Testis (tissue), 3 donors: ENCODE measurements around the gene NECTIN1. TPM values are rescaled to one million over a fixed set of nuclear protein-coding genes. Genes with fewer than 3 reads are reported as not detected.

Experiments
- DNase-seq: peaks from one replicate; pipeline ENCODE4 v3.0.0-alpha.2; 2019
- H3K27ac ChIP-seq, 2 donors: fragments of 200-600 bp; sonication (generic); one replicate each; pipeline ENCODE4 v1.5.1; 2019
- H3K27me3 ChIP-seq: fragments of 200-600 bp; sonication (generic); one replicate; pipeline ENCODE4 v1.5.1; 2019
- H3K36me3 ChIP-seq: fragments of 200-600 bp; sonication (generic); one replicate; pipeline ENCODE4 v1.5.1; 2017; ENCODE audit warnings: low read depth; ENCODE audit errors: missing control alignments
- H3K4me1 ChIP-seq: fragments of 200-600 bp; sonication (generic); one replicate; pipeline ENCODE4 v1.5.1; 2019
- H3K4me3 ChIP-seq, 2 donors: fragments of 200-600 bp; sonication (generic); one replicate each; pipeline ENCODE4 v1.5.1; 2017 to 2019
- H3K9me3 ChIP-seq: fragments of 200-600 bp; sonication (generic); one replicate; pipeline ENCODE4 v1.5.1; 2017
- CTCF ChIP-seq, 3 experiments: fragments of 450-650 bp in 2 of 3; fragments of 200-600 bp in 1 of 3; sonication (generic) in 1 of 3; IDR thresholded peaks; one replicate each; pipeline ENCODE4 v1.5.1; 2016 to 2019; ENCODE audit warnings: antibody characterized with exemption in 3 of 3, mild to moderate bottlenecking in 2 of 3, moderate library complexity in 1 of 3
- POLR2A ChIP-seq: fragments of 450-650 bp; IDR thresholded peaks from one replicate; pipeline ENCODE4 v1.6.1; 2017; ENCODE audit warnings: antibody characterized with exemption, mild to moderate bottlenecking, moderate library complexity
- WGBS, 2 donors: methylation state at CpG; one replicate each; pipeline ENCODE4 v1.1.5; 2018; 5-methylcytosine and 5-hydroxymethylcytosine counted together
- intact Hi-C: fragments of 100-400 bp; cut with DNase I; formaldehyde crosslinking; loops from one replicate; pipeline ENCODE4 v1.15.1; 2023; ENCODE audit warnings: low total_unique reads
- polyA plus RNA-seq: library from polyadenylated mRNA; stranded (reverse); fragments of 350-450 nt; fragmentation: Illumina TruSeq; extraction: RNeasy Lipid Tissue Mini Kit (QIAGEN cat#74804); gene quantifications from one replicate; pipeline ENCODE4 v1.2.3, GENCODE V29; 2014; ENCODE audit warnings: low read depth, low replicate concordance; ENCODE audit not compliant: insufficient read depth
- total RNA-seq, 2 donors: library from RNA; depleted of rRNA; stranded (reverse); fragments of >200 nt; gene quantifications; one replicate each; pipeline ENCODE4 v1.2.3, GENCODE V29; 2016

NECTIN1 gene
- total and polyA plus RNA-seq, 3 donors from 2014 or later = 5.2 to 5.4 (median 5.2) TPM

GRCh38 chr11:119629834-119630624, 99.0 kb downstream of the NECTIN1 start:
- H3K4me1 ChIP-seq = no peaks in the 10 kb centered on the region
- no peaks in the 10 kb centered on the region for H3K36me3 ChIP-seq
- intact Hi-C loops = no loop called here
- H3K4me3 ChIP-seq = no peak overlapping the region
- WGBS, 2 donors = 71 to 80% methylated on average over 8 of the region's 8 CpGs
- no peaks in the 10 kb centered on the region for H3K27me3 ChIP-seq
- TF ChIP-seq CTCF (IDR thresholded peaks at IDR 0.05) (no peak), POLR2A (no peak)
- H3K27ac ChIP-seq = no peak overlapping the region
- DNase-seq = no peak
- no peaks in the 10 kb centered on the region for H3K9me3 ChIP-seq

- H3K27me3 ChIP-seq = no peaks in the 10 kb centered on the region
- WGBS, 2 donors = 79 to 91% methylated on average over 8 to 9 of the region's 9 CpGs
Observed at GRCh38 chr11:119629085-119629484, 99.9 kb downstream of the NECTIN1 start.

GRCh38 chr11:119627286-119627685, 101.7 kb downstream of the NECTIN1 start:
- Histone ChIP-seq H3K27me3 (no peaks in the 10 kb centered on the region), H3K27ac (no peak overlapping the region), H3K9me3 (no peaks in the 10 kb centered on the region), H3K4me3 (no peak overlapping the region), H3K36me3 (no peaks in the 10 kb centered on the region), H3K4me1 (no peaks in the 10 kb centered on the region)
- TF ChIP-seq POLR2A (no peak), CTCF (IDR thresholded peaks at IDR 0.05) (no peak)
- DNase-seq = no peak
- 70 to 73% methylated on average over 5 to 6 of the region's 6 CpGs for WGBS, 2 donors
- intact Hi-C loops = no loop called here

More at GRCh38 chr11:119629085-119629484, 99.9 kb downstream of the NECTIN1 start:
- intact Hi-C loops = no loop called here
- Histone ChIP-seq H3K27ac (no peak overlapping the region), H3K9me3 (no peaks in the 10 kb centered on the region), H3K4me1 (no peaks in the 10 kb centered on the region), H3K4me3 (no peak overlapping the region), H3K36me3 (no peaks in the 10 kb centered on the region)
- no peak for DNase-seq
- no peak for TF ChIP-seq POLR2A
- no peak for TF ChIP-seq CTCF (IDR thresholded peaks at IDR 0.05)

- intact Hi-C loops = no loop called here
- whole genome bisulfite sequencing, 2 donors = 79 to 86% methylated on average over 7 of the region's 7 CpGs
Observed at GRCh38 chr11:119626871-119627270, 102.1 kb downstream of the NECTIN1 start.

More at GRCh38 chr11:119626871-119627270, 102.1 kb downstream of the NECTIN1 start:
- H3K36me3 ChIP-seq = no peaks in the 10 kb centered on the region
- H3K27ac ChIP-seq = no peak overlapping the region
- no peak for DNase-seq
- H3K4me1 ChIP-seq = no peaks in the 10 kb centered on the region
- TF ChIP-seq POLR2A = no peak
- no peak for TF ChIP-seq CTCF (IDR thresholded peaks at IDR 0.05)
- no peak overlapping the region for H3K4me3 ChIP-seq
- no peaks in the 10 kb centered on the region for H3K9me3 ChIP-seq
- no peaks in the 10 kb centered on the region for H3K27me3 ChIP-seq
